Stimulated activated memory B cell treated with anti-CD40 and anti-IgM and Interleukin-4, amounts not matched to agents 10 μg/mL and 1 μg/mL and 100 μg/mL, for 72 hours (primary cell): Measurements from ENCODE around the gene CLEC10A.
"Not testable (repeated sequence)": the region's sequence is repeated elsewhere in the genome, so short reads cannot be mapped to it uniquely, and the experiment has no call there.

Experiments
- ATAC-seq: fragments of 150-1000 bp; cut with Tn5 transposase; 2 replicates; pipeline ENCODE4 v1.10.0; 2021
- H3K27ac Mint-ChIP-seq: one replicate; pipeline ENCODE4 v1.8.0; 2022; ENCODE audit warnings: mild to moderate bottlenecking, mixed read lengths
- H3K27me3 Mint-ChIP-seq: one replicate; pipeline ENCODE4 v1.8.0; 2022; ENCODE audit warnings: mixed read lengths
- H3K36me3 Mint-ChIP-seq: one replicate; pipeline ENCODE4 v1.8.0; 2022; ENCODE audit warnings: mixed read lengths
- H3K4me1 Mint-ChIP-seq: one replicate; pipeline ENCODE4 v1.8.0; 2022; ENCODE audit warnings: mixed read lengths
- H3K4me3 Mint-ChIP-seq: one replicate; pipeline ENCODE4 v1.8.0; 2022; ENCODE audit warnings: mild to moderate bottlenecking, moderate library complexity, mixed read lengths
- H3K9me3 Mint-ChIP-seq: one replicate; pipeline ENCODE4 v1.8.0; 2022; ENCODE audit warnings: mixed read lengths

The CLEC10A gene, protein sequence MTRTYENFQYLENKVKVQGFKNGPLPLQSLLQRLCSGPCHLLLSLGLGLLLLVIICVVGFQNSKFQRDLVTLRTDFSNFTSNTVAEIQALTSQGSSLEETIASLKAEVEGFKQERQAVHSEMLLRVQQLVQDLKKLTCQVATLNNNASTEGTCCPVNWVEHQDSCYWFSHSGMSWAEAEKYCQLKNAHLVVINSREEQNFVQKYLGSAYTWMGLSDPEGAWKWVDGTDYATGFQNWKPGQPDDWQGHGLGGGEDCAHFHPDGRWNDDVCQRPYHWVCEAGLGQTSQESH

DNA sequence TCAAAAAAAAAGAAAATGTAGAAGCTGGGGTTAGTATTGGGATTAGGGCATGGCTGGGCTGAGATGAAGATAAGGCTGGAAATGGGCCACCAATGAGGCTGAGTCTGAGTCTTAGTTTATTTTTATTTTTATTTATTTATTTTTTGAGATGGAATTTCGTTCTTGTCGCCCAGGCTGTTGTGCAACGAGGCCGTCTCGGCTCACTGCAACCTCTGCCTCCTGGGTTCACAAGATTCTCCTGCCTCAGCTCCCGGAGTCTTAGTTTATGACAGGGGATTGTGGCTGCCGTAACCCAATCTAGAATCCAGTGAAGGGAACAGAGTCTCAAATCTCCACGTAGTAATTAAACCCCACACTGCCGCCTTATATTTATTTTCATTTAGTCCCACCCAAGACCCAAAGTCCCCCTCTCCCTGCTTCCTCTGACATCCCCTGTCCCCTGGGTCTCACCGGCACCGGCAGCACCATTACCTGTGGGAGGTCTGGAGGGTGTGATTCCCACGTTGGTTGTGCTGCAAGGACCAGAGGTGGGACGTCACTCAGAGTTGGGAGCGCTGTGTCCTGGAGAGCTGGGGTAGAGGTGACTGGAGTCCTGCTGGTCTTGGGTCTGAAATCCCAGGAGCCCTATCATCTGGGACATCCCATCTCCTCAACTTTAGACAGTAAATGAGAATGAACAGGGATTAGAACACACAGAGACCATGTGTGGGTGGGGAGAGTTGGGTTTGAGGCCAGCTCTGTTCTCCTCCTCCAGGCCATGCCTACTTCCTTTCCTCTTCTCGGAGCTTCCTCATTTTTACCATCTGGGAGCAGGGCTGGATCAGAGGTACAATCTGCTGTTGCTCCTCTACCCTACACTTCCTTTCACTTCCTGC, at the start of gene CLEC10A:
CLEC10A (minus strand) TSS at position 671 of the 875 bp plus-strand sequence. CDS start 1,439 bp downstream, outside the sequence.
- no peak within 1 kb of the TSS for H3K4me3 Mint-ChIP-seq
- no peak for ATAC-seq
- no peaks in the 10 kb centered on the region for H3K36me3 Mint-ChIP-seq
- H3K9me3 Mint-ChIP-seq = no peaks in the 10 kb centered on the region
- no peak within 1 kb of the TSS for H3K27ac Mint-ChIP-seq
- peaks cover 17% of the 10 kb centered on the region for H3K27me3 Mint-ChIP-seq
- H3K4me1 Mint-ChIP-seq = peaks cover 17% of the 10 kb centered on the region

DNA sequence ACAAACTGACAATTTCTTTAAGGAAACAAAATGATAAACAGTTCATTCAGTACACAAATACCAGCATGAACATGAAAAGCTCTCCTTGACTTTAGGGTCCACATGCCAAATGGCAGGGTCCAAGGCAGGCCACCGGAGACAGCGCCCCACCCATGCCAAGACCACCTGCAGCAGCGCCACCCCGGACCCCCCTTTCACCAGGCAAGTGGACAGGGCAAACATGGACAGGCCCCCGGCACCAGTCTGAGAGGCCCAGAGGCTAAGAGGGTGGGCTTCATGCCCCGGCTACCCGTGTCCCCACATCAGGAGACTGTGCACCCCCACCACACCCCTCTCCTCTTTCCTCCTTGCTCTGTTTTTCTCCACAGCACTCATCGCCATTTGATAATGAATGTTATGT, 49.3 kb upstream of the CLEC10A start:
- no peak overlapping the region for H3K4me3 Mint-ChIP-seq

DNA sequence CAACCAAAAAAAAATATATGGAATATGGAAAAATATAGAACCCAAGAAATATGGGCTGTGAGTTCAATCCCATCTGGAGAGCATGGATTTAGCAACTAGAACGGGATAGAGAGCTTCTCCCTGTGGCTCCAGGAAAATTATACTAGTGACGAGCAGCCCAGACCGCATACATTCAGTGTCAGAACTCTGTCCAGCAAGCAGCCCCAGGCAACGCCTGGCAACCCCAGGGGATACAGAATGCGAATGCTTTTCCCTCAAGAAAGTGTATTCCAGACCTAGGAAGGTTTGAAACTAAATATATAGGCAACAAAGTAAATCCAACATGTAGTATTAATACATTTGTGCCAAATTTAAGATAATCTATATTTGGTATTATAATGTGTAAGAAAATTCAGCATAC, 48.1 kb upstream of the CLEC10A start:
- Mint-ChIP-seq H3K9me3 (no peaks in the 10 kb centered on the region), H3K27me3 (peaks cover 26% of the 10 kb centered on the region), H3K4me3 (no peak overlapping the region), H3K27ac (no peak overlapping the region), H3K4me1 (peaks cover 33% of the 10 kb centered on the region), H3K36me3 (no peaks in the 10 kb centered on the region)
- no peak for ATAC-seq

More for the DNA sequence above, 49.3 kb upstream of the CLEC10A start:
- peaks cover 39% of the 10 kb centered on the region for H3K4me1 Mint-ChIP-seq
- H3K27ac Mint-ChIP-seq = no peak overlapping the region
- H3K36me3 Mint-ChIP-seq = no peaks in the 10 kb centered on the region
- H3K9me3 Mint-ChIP-seq = no peaks in the 10 kb centered on the region
- H3K27me3 Mint-ChIP-seq = peaks cover 21% of the 10 kb centered on the region
- no peak for ATAC-seq

DNA sequence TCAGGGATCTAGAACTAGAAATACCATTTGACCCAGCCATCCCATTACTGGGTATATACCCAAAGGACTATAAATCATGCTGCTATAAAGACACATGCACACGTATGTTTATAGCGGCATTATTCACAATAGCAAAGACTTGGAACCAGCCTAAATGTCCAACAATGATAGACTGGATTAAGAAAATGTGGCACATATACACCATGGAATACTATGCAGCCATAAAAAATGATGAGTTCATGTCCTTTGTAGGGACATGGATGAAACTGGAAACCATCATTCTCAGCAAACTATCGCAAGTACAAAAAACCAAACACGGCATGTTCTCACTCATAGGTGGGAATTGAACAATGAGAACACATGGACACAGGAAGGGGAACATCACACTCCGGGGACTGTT, 47.5 kb upstream of the CLEC10A start:
- Mint-ChIP-seq H3K27me3 (peaks cover 33% of the 10 kb centered on the region), H3K4me1 (peaks cover 26% of the 10 kb centered on the region)
- not testable (repeated sequence) for H3K36me3 Mint-ChIP-seq, H3K9me3 Mint-ChIP-seq, H3K27ac Mint-ChIP-seq, ATAC-seq, H3K4me3 Mint-ChIP-seq

DNA sequence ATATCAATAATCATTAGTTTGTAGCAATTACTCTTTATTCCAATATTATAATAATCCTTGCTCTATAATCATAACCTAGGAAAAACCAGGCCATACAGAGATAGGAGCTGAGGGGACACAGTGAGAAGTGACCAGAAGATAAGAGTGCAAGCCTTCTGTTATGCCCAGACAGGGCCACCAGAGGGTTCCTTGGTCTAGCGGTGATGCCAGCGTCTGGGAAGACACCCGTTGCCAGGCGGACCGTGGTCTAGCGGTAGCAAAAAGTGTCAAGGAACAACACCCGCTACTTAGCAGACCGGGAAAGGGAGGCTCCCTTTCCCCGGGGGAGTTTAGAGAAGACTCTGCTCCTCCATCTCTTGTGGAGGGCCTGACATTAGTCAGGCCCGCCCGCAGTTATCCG, 46.3 kb upstream of the CLEC10A start:
- H3K4me3 Mint-ChIP-seq, H3K9me3 Mint-ChIP-seq, H3K36me3 Mint-ChIP-seq, ATAC-seq, H3K27ac Mint-ChIP-seq: not testable (repeated sequence)
- Mint-ChIP-seq H3K27me3 (peaks cover 28% of the 10 kb centered on the region), H3K4me1 (peaks cover 18% of the 10 kb centered on the region)

DNA sequence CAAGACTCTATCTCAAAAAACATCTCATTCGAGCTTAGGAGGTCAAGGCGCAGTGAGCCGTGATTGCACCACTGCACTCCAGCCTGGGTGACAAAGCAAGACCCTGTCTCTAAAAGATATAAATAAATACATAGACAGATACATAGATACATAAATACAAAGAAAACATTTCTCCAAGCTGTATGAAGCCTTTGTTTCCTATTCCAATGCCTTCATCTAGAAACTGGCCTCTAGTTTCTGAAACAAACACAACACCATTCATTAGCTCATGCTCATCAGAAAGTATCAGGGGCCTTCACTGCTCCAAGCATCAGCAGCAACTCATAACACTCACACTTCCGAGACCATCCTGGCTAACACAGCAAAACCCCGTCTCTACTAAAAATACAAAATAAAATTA, 44.9 kb upstream of the CLEC10A start:
- H3K27me3 Mint-ChIP-seq = peaks cover 36% of the 10 kb centered on the region
- H3K36me3 Mint-ChIP-seq = no peaks in the 10 kb centered on the region
- H3K27ac Mint-ChIP-seq = no peak overlapping the region
- H3K4me1 Mint-ChIP-seq = peaks cover 15% of the 10 kb centered on the region
- no peak for ATAC-seq
- no peaks in the 10 kb centered on the region for H3K9me3 Mint-ChIP-seq
- no peak overlapping the region for H3K4me3 Mint-ChIP-seq

DNA sequence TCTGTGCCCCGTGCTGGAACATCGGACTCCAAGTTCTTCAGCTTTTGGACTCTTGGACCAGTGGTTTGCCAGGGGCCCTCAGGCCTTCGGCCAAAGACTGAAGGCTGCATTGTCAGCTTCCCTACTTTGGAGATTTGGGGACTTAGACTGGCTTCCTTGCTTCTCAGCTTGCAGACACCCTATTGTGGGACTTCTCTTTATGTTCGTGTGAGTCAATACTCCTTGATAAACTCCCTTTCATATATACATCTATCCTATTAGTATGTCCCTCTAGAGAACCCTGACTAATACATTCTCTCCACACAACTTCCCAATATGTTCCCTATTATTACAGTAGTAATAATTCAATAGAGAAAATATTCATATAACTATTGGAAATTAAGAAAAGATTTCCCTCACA, 43.8 kb upstream of the CLEC10A start:
- H3K36me3 Mint-ChIP-seq = no peaks in the 10 kb centered on the region
- no peak overlapping the region for H3K27ac Mint-ChIP-seq
- no peak overlapping the region for H3K4me3 Mint-ChIP-seq
- H3K4me1 Mint-ChIP-seq = peaks cover 14% of the 10 kb centered on the region
- peaks cover 46% of the 10 kb centered on the region for H3K27me3 Mint-ChIP-seq
- no peak for ATAC-seq
- no peaks in the 10 kb centered on the region for H3K9me3 Mint-ChIP-seq

DNA sequence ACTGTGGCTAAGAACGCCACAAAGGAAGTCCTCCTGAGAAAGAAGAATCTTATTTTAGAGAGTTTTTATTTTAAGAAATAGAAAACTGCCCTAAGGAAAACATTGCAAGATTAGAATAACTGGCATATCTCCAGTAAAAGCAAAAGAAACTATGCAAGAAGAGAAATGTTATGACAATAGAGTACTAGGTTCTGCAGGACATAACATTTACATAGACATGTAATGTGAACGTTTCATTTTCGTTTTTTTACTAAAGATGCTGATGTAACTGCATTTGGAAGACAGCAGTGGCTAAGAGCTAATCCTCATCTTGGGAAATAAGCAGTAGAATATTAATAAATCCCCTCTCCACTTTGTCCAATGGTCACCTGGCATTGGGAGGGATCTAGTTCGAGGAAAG, 42.3 kb upstream of the CLEC10A start:
- Mint-ChIP-seq H3K36me3 (no peaks in the 10 kb centered on the region), H3K4me1 (peaks cover 14% of the 10 kb centered on the region), H3K4me3 (no peak overlapping the region), H3K27ac (no peak overlapping the region), H3K27me3 (peaks cover 47% of the 10 kb centered on the region), H3K9me3 (no peaks in the 10 kb centered on the region)
- no peak for ATAC-seq

DNA sequence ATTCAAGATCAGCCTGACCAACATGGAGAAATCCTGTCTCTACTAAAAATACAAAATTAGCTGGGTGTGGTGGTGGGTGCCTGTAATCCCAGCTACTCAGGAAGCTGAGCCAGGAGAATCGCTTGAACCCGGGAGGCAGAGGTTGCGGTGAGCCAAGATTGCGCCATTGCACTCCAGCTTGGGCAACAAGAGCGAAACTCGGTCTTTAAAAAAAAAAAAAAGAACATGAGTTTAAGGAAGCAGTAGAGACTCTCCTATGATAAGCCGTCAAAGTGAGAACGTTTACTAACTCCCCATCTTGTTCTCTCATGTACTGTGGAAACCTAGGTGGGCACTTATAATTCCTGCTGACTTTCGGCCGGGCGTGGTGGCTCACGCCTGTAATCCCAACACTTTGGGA, 40.6 kb upstream of the CLEC10A start:
- not testable (repeated sequence) for ATAC-seq, H3K4me3 Mint-ChIP-seq

DNA sequence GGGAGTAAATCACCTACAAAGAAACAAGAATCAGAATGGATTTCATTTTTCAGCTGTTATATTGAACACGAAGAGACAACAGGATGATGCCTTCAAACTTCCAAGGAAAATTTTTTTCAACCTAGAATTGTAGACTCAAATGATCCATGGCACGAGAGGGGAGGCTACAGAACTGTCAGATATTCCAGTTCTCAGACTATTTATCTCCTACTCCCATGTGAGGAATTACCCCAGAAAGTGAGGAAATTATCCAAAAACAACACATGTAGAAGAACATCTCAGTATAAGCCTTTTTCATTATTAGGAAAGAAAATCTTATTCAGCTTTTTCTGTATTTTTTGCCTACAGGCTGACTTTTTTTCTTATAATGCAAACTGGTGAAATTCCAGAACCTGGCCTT, 40.1 kb upstream of the CLEC10A start:
- Mint-ChIP-seq H3K4me3 (no peak overlapping the region), H3K27ac (no peak overlapping the region), H3K36me3 (no peaks in the 10 kb centered on the region), H3K4me1 (peaks cover 14% of the 10 kb centered on the region), H3K9me3 (peaks cover 3% of the 10 kb centered on the region), H3K27me3 (peaks cover 44% of the 10 kb centered on the region)
- no peak for ATAC-seq

More for the DNA sequence above, 40.6 kb upstream of the CLEC10A start:
- H3K36me3 Mint-ChIP-seq, H3K9me3 Mint-ChIP-seq: not testable (repeated sequence)
- Mint-ChIP-seq H3K27me3 (peaks cover 44% of the 10 kb centered on the region), H3K4me1 (peaks cover 14% of the 10 kb centered on the region), H3K27ac (peak overlapping the region; percentile 11)

DNA sequence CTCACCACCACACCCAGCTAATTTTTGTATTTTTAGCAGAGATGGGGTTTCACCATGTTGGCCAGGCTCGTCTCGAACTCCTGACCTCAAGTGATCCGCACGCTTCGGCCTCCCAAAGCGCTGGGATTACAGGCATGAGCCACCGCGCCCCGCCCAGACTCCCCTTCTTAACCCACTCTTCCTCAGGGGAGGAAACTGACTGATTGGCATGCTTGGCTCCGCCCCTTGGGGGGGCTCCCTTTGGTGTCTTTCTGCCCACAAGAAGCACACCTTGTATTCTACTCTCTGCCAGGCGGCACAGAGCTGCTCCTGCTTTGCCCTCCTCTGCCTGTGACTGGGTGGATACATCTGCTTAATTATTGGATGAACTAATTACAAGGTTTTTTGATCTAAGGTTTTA, 39.3 kb upstream of the CLEC10A start:
- ATAC-seq = no peak
- Mint-ChIP-seq H3K27ac (peak overlapping the region; percentile 9), H3K4me1 (peaks cover 14% of the 10 kb centered on the region), H3K36me3 (no peaks in the 10 kb centered on the region), H3K27me3 (peaks cover 44% of the 10 kb centered on the region), H3K9me3 (peaks cover 3% of the 10 kb centered on the region), H3K4me3 (no peak overlapping the region)

DNA sequence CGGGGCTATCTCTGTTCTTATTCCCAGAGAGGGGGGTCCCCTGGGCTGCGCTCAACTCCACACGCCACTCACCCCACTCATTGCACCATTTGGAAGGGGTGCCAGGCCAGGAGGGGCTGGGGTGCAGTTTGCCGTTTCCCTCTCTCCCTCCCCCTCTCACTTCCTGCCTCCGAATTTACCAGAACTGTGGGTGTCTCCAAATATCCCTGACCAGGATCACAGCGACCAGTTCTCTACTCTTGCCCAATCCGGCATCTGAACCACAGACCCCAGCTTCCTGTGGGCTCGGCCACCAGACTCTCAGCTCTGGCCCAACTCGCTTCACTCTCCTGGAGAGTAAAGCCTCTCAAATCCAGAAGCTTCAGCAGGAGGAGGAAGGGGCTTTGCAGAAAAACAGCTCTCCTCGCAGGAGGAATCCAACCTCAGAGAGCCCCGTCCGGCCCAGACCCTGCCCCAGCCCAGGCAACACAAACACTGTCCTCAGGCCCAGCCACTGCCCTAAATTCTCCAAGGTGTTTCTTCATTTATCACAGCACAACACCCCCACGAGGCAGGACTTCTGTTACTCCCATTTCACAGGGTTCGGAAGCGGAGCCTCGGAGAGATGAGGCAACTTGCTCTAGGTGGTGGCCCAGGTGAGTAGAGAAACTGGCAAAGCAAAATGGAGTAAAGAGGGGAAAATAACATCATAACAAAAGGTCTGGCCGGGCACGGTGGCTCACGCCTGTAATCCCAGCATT, 35.0 kb upstream of the CLEC10A start:
- no peaks in the 10 kb centered on the region for H3K36me3 Mint-ChIP-seq
- peaks cover 3% of the 10 kb centered on the region for H3K9me3 Mint-ChIP-seq
- no peak overlapping the region for H3K4me3 Mint-ChIP-seq
- ATAC-seq = no peak
- no peak overlapping the region for H3K27ac Mint-ChIP-seq
- peaks cover 2% of the 10 kb centered on the region for H3K4me1 Mint-ChIP-seq
- H3K27me3 Mint-ChIP-seq = peaks cover 27% of the 10 kb centered on the region

DNA sequence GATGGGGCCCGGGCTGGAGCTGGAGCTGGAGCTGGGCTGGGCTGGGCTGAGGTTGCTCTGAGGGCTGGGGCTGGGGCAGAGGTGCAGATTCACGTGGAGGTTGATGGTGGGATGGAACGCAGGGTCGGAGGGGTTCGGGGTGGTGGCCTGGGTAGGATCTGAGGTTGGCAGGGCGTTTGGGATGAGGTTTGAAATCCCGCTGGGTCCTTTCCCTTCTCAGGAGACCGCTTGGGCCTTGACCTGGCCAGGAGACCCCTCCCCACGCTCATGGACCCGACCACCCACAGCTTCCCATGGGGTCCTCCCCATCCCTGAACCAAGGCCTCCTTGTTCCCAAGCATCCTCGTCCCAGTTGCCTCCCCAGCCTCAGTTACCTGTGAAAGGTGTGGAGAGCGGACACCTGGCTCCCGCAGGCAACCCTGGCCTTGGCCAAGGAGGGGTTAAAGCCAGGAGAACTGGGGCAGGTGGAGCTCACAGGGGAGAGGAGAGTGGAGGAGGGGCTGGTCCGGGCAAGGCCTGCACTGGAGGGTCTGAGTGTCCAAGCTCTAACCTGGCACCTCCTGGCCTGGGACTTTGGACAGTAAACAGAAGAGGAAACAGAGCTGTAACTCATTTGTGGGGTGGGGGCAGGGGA, 34.3 kb upstream of the CLEC10A start, which contains the start of gene ASGR2:
ASGR2 (minus strand) TSS at position 582 of the 634 bp plus-strand sequence. CDS start 582 bp downstream, outside the sequence.
- peaks cover 3% of the 10 kb centered on the region for H3K9me3 Mint-ChIP-seq
- peaks cover 27% of the 10 kb centered on the region for H3K27me3 Mint-ChIP-seq
- no peak within 1 kb of the TSS for H3K27ac Mint-ChIP-seq
- ATAC-seq = no peak
- no peak within 1 kb of the TSS for H3K4me3 Mint-ChIP-seq
- H3K4me1 Mint-ChIP-seq = peaks cover 9% of the 10 kb centered on the region
- no peaks in the 10 kb centered on the region for H3K36me3 Mint-ChIP-seq

DNA sequence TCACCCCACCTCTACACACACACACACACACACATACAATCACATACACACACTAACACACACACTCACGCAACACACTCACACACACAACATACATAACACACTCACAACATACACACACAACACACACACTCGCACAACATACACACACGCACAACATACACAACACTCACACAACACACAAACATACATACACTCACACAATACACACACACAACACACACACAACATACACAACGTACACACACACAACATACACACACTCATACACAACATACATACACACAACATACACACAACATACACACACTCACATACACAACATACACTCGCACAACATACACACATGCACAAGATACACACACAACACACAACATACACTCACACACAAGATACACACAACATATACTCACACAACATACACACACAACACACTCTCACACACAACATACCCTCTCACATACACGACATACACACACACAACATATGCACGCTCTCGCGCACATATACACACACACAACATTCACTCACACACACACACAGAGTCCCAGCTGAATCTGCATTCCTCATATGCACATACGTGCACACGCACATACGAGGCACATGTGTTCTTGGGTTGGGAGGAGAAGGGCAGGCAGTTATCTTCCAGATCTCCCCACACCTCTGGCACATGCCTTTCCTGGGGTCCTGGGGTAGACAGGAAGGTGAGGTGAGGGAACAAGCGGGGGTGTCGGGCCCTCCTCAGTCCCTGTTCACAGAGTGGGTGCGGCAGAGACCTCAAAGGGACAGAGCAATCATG, 33.4 kb upstream of the CLEC10A start:
- Mint-ChIP-seq H3K4me1 (peaks cover 11% of the 10 kb centered on the region), H3K9me3 (peaks cover 3% of the 10 kb centered on the region), H3K27me3 (peaks cover 27% of the 10 kb centered on the region), H3K27ac (no peak overlapping the region), H3K4me3 (no peak overlapping the region), H3K36me3 (no peaks in the 10 kb centered on the region)
- ATAC-seq = no peak
